GM08714 (cell line): ENCODE results near the gene SYN1.

Experiments used
- H3K4me3 ChIP-seq: fragments of 200-500 bp; sonication (Bioruptor generic); 2 replicates; pipeline ENCODE4 v1.5.1; 2014; ENCODE audit warnings: mild to moderate bottlenecking, low read length, inconsistent platforms
- ZNF274 ChIP-seq: IDR thresholded peaks from 2 replicates; pipeline ENCODE4 v1.6.1; 2012; ENCODE audit warnings: mild to moderate bottlenecking, low read depth, low read length

The SYN1 gene

DNA sequence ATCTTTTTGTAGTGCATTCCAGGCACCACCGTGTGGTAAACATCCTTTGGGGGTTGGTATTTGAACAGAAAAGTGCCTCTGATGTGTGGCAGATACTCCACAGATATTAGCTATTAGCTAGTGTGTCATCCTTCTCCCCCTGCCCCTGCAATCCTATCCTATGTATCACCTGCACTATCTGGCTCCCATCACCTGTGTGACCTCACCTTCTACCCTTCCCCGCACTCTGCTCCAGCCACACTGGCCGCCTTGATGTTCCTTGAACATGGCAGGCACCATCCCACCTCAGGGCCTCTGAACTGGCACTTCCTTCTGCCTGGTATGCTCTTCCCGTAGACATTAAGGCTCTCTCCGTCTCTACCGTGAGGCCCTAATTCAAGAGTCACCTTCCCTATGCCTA lies 27.0 kb upstream of the SYN1 start:
- H3K4me3 ChIP-seq = no peak overlapping the region
- TF ChIP-seq ZNF274 = no peak

DNA sequence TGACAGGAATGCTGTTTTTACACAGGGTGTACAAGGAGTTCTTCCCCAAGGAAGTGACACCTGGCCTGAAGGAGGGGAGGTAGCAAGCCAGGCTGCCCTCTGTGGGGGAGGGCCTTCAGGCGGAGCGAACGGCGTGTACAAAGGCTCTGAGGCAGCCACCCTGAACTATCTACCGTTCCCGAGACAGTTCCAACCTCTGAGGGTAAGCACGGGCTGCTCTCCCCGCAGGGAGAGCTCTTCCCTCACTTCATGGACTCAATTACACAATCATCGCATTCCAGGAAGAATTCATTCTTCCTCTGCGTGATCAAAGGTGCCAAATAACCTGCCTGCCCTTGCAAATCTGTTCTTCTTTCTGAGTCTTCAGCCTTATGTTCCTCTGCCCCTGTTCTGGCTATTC lies 25.9 kb upstream of the SYN1 start:
- no peak overlapping the region for H3K4me3 ChIP-seq
- TF ChIP-seq ZNF274 = no peak

DNA sequence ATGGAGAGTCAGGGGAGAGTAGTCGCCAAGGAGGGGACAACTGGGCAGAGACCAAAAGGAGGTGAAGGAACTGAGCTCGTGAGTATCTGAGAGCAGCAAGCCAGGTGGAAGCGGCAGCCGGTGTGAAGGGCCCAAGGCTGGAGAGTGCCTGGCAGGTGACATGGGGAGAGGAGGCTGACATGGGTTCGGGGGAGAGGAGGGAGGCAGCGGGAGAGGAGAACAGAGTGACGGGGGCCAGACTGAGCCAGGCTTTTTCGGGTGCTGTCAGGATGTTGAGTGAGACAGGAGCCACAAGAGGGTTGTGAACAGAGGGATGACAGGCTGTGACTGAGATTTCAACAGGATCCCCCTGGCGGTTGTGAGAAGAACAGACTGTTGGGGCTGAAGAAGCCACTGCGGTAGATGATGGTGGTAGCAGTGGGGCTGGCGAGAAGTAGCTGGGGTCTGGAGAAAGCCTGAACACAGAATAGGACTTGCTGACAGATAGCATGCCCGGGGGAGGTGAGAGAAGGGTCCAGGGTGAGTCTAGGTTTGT lies 25.0 kb upstream of the SYN1 start:
- no peak for TF ChIP-seq ZNF274

DNA sequence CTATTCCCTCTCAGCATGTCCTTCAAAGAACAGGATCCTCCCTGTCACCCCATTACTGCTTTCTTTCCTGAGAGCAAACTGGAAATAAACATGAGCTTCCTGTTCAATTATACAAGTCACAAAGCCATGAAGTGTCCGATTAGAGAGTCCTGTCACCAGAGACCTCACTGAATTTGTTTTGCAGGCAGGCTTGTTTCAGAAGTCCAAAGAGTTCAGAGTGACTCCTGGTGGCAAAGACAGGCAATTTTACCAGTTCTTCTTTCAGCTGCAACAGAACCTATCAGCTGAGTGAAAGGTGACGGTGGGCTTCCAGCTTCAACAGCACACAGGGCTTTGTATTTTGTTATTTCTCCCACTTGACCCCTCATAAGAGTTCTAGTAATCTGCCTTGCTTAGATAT lies 24.3 kb upstream of the SYN1 start:
- H3K4me3 ChIP-seq = no peak overlapping the region
- TF ChIP-seq ZNF274 = no peak

More for the DNA sequence above, 25.0 kb upstream of the SYN1 start:
- H3K4me3 ChIP-seq = no peak overlapping the region

DNA sequence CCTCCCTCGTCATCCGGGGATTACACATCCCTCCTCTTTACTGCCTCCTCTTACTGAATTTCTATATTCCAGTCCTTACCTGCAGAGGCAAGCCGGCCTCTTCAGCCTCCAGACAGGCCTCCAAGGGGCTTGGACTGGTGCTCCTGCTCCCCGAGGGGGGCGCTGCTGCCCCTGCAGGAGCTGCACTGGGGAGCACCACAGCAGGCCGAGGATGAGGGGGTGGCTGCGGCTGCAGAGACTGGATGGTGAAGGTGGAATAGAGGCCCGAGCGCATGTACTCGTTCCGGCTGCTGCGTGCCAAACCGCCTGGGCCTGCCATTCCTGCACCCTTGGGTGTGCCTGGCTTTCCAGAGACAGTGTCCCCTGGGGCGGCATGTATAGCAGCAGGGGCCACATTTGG lies 19.2 kb upstream of the SYN1 start:
- no peak overlapping the region for H3K4me3 ChIP-seq
- TF ChIP-seq ZNF274 = no peak

DNA sequence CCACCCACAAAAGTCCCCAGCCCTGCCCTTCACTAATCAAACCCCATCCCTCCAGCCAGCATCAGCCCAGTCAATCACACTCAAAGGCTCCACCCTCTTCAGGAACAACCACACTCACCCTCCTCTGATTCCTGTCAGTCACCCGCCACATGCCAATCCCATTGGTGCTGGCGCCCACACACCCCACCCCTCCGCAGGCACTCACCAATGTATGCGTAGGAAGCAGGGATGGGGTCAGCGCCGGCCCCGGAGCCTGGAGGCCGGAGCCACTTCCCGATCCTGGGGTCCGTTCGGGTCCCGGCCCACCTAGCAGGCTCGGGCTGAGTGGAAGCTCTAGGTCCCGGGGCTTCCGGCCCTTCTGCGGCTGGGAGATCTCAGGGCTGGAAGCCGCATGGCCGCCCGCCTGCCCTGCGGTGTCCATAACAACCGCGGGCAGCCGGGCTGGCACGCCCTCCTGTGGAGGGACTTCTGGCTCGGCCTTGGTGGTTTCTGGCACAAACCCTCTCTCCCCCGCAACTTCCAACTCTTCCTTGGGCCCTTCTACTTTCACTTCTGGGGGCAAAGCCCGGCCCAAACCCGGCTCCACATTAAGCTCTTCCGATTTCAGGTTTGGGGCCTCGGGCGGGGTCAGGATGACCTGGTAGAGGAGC lies 18.0 kb upstream of the SYN1 start:
- no peak for TF ChIP-seq ZNF274
- peak overlapping the region; percentile 4; the same call in 1 of the 2 replicates for H3K4me3 ChIP-seq

DNA sequence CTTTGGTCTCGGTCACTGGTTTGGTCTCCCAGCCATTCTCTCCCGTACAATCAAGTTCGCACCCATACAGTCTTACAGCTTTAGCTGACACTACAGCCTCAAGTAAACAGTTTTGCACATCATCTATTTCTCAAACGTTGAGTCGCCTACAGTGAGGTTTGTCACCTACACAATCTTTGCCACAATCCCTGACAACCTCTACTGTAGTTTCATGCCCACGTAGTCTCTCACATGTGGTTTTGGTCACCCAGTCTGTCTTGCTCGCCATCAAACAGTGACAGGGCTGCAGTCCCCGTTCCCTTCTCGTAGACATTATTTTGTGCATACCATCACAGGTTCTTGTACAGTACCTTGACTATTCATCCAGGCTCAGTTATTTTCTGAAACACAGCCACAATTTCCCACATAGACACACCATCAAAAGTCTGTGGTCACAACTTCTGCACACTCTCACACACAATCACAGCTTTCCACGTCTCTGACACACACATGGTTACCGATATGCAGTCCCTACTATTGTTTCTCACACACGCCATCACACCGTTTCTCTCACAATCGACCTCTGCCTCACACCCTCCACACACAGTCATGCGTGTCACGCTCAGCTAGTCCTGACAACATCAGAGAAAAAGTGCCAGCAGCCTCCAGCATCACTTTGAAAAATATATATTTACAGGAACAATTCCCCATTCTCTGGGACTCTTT lies 15.4 kb upstream of the SYN1 start:
- no peak for TF ChIP-seq ZNF274
- H3K4me3 ChIP-seq = no peak overlapping the region

DNA sequence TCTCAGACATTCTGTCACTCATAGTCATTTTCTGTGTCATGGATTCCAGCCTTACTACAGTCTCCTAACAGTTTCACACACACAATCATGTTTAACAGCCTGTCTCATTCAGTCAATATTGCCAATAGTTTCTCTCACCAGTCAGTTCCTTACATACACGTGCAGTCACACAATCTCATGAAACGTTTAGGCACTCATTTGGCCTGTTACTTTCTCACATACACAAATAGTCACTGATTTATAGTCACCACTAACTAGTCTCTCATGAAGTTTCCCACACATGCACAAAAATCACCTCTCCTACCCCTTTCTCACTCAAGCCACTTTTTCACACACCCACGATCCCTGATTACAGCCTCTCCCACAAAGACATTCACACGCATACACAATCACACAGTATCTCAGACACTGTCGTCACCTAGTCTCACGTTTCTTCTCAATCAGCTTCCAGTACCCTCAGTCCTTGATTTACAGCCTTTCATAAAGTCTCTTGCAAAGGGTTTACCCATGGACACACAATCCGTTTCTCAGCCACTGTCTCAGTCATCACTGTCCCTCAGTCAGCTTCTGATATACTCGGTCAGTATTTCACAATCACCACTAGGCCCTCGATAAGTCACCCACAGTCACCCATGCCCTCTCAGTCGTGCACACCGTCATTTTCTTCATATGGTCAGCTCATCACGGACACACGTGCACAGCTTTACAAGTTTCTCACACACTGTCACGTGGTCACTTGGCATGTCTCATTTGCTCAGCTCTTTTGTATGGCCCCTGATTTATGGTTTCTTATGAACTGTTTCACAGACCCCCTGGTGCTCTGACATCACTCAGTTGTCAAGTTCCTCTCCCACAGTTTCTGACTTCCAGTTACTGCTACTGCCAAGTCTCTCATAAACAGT lies 14.3 kb upstream of the SYN1 start:
- H3K4me3 ChIP-seq = no peak overlapping the region
- no peak for TF ChIP-seq ZNF274

DNA sequence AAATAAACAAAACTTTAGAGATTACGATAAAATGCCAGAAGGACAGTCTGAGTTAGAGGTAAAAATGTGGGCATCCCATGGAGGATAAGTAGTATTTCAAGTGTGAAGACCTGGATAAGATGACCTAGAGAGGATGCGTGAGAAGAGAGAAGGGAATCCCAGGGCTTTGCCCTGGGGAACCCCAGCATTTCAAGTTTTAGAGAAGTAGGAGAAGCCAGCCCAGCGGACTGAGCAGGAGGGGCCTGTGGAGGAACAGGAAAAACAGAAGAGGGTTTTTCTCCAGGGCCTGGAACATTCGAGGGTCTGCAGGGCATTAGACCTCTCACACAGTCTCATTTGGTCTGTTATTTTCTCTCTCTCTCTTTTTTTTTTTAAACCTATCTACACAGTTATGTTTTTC lies 13.0 kb upstream of the SYN1 start:
- no peak for TF ChIP-seq ZNF274

DNA sequence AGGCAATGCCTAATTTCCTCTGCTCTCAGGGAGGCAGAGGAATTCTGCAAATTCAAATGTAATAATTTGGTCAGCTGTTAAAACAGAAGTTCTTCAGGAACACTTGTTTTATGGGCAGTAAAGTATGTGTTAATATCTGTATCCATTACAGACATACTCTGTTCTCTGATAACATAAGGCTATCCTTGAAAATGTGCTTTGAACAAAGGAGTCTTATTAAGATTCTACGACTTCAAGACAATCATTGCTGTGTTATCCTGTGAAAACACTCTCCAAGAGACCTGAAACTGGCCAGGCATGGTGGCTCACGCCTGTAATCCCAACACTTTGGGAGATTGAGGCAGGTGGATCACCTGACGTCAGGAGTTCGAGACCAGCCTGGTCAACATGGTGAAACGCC lies 12.0 kb upstream of the SYN1 start:
- H3K4me3 ChIP-seq = no peak overlapping the region
- no peak for TF ChIP-seq ZNF274

More for the DNA sequence above, 13.0 kb upstream of the SYN1 start:
- H3K4me3 ChIP-seq = no peak overlapping the region

DNA sequence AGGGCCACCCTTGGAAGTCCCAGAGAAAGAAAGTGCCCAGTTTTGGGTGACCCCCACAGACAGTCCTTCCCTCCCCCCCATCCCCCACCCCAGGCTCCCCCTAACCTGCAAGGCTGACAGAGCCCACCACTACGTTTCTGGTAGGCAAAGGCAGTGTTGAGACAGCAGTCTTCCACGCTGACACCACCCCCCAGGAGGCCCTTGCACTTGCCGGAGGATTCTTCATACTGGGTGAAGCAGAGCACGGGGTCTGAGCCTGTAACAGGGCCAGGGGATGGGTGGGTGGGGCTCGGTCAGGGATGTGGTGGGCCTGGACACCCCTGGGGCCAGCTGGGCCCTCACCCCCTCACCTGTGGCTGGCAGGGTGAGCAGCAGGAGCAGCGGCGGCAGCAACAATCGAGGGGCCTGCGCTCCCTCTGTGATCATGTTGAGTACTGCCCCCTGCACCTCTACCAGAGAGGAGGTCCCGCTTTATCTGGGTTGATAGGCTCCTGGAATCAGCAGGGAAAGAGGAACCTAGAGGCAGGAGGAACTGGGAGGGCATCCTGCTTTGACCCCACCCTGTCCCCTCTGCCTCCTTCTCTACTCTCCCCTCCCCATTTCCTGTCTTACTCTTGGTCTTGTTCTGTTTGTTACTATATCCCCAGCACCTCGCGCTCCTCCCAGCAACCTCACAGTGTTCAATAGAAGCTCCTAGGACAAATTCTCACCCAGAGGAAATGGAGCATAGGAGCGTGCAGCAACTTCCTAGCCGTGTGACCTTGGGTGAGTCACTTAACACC lies 10.0 kb upstream of the SYN1 start, which contains the start of gene CFP:
CFP (minus strand) TSS at position 512 of the 782 bp plus-strand sequence; CDS start at position 426, 86 bp downstream.
- no peak for TF ChIP-seq ZNF274
- H3K4me3 ChIP-seq = no peak within 1 kb of the TSS; the same call in 1 of the 2 replicates

DNA sequence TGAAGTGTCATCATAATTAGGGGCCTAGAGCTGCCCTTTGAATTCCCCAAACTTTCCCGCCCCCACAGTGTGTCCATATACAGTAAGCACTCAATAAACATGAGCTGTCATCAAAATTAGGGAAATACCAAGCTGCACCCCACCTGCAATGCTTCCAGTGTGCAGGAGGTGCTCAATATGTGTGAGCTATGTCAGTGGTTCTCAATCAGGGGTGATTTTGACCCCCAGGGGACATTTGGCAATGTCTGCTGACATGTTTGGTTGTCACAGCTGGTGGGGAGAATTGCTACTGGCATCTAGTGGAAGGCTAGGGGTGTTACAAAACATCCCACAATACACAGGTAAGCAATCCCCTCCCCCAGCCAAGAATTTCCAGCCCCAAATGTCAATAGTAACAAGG lies 9.3 kb upstream of the SYN1 start:
- no peak overlapping the region for H3K4me3 ChIP-seq
- no peak for TF ChIP-seq ZNF274

DNA sequence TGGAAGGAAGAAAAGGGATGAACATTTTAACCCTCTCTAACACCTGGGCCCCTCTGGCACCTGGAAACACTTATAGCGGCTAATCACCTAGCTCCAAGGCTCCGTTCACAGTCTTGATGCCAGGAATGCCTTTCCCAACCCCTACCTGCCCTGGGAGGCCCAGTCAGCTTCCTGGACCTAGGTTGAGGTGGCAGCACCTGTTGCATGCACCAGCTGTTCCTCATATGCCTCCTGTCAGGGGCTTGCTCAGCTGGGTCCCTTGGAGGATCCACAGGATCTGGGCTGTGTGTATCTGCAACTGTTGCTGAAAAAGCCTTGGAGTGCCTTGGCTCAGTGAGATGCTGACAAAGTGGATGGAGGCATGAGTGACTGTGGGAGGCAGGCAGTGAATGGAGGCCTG lies 5.7 kb upstream of the SYN1 start:
- no peak overlapping the region for H3K4me3 ChIP-seq
- no peak for TF ChIP-seq ZNF274
